DND-41 (cell line): Measurements from ENCODE around the gene SPATA18.

ENCODE experiments used
- CTCF ChIP-seq: IDR thresholded peaks from 2 replicates; pipeline ENCODE4 v1.5.1; 2012; ENCODE audit warnings: borderline replicate concordance, low read length, moderate library complexity, mild to moderate bottlenecking; ENCODE audit not compliant: poor library complexity, severe bottlenecking; ENCODE audit errors: extremely low read depth
- EZH2 ChIP-seq: IDR thresholded peaks from 3 replicates; pipeline ENCODE4 v1.6.1; 2012; ENCODE audit warnings: borderline replicate concordance, low read depth, mild to moderate bottlenecking, moderate library complexity, low read length, inconsistent platforms; ENCODE audit not compliant: severe bottlenecking

GRCh38 chr4:52071791-52072546 lies 20.9 kb downstream of the SPATA18 start:
- no peak for TF ChIP-seq EZH2
- no peak for TF ChIP-seq CTCF
